SK-N-SH treated with all-trans-retinoic acid at 6 μM for 48 hours (cell line): ENCODE measurements around the gene SYNE3.

Experiments
- ATAC-seq: fragments of 200-7000 bp; cut with Tn5 transposase; 3 replicates; pipeline ENCODE4 v1.9.1; 2020; ENCODE audit warnings: mild to moderate bottlenecking, moderate library complexity
- BACH2 ChIP-seq: fragments of 250-450 bp; sonication (Bioruptor Pico); IDR thresholded peaks from 2 replicates; pipeline ENCODE4 v1.9.0; 2021; ENCODE audit warnings: mild to moderate bottlenecking, borderline replicate concordance
- CSDC2 ChIP-seq: fragments of 250-450 bp; sonication (Bioruptor Pico); IDR thresholded peaks from 2 replicates; pipeline ENCODE4 v1.5.0; 2020; ENCODE audit warnings: mild to moderate bottlenecking, moderate library complexity
- ESRRG ChIP-seq: fragments of 250-450 bp; sonication (Bioruptor Pico); IDR thresholded peaks from 2 replicates; pipeline ENCODE4 v1.6.1; 2021; ENCODE audit warnings: mild to moderate bottlenecking
- GLIS3 ChIP-seq: fragments of 250-450 bp; sonication (Bioruptor Pico); IDR thresholded peaks from 2 replicates; pipeline ENCODE4 v1.5.0; 2020; ENCODE audit warnings: mild to moderate bottlenecking, moderate library complexity
- ISL1 ChIP-seq: fragments of 250-450 bp; sonication (Bioruptor Pico); IDR thresholded peaks from 2 replicates; pipeline ENCODE4 v2.1.2; 2022; ENCODE audit warnings: mild to moderate bottlenecking, moderate library complexity
- OSR1 ChIP-seq: fragments of 250-450 bp; sonication (Bioruptor Pico); IDR thresholded peaks from 2 replicates; pipeline ENCODE4 v1.8.0; 2022; ENCODE audit warnings: moderate library complexity, mild to moderate bottlenecking, inconsistent platforms
- PPARA ChIP-seq: fragments of 250-450 bp; sonication (Bioruptor Pico); IDR thresholded peaks from 2 replicates; pipeline ENCODE4 v1.5.0; 2020; ENCODE audit warnings: mild to moderate bottlenecking, borderline replicate concordance
- RARB ChIP-seq: fragments of 250-450 bp; sonication (Bioruptor Pico); IDR thresholded peaks from 2 replicates; pipeline ENCODE4 v1.8.0; 2021; ENCODE audit warnings: mild to moderate bottlenecking, moderate library complexity
- TCF4 ChIP-seq: fragments of 250-450 bp; sonication (Bioruptor Pico); IDR thresholded peaks from 2 replicates; pipeline ENCODE4 v1.8.0; 2021; ENCODE audit warnings: mild to moderate bottlenecking, moderate library complexity, borderline replicate concordance
- TOX ChIP-seq: fragments of 250-450 bp; sonication (Bioruptor Pico); IDR thresholded peaks from 2 replicates; pipeline ENCODE4 v1.8.0; 2021; ENCODE audit warnings: mild to moderate bottlenecking, moderate library complexity, borderline replicate concordance
- ZC3H10 ChIP-seq: fragments of 250-450 bp; sonication (Bioruptor Pico); IDR thresholded peaks from 2 replicates; pipeline ENCODE4 v1.5.1; 2021; ENCODE audit warnings: mild to moderate bottlenecking, moderate library complexity
- ZFP3 ChIP-seq: fragments of 250-450 bp; sonication (Bioruptor Pico); IDR thresholded peaks from 2 replicates; pipeline ENCODE4 v1.5.0; 2020; ENCODE audit warnings: mild to moderate bottlenecking, moderate library complexity
- ZFP30 ChIP-seq: fragments of 450-650 bp; formaldehyde crosslinking; IDR thresholded peaks from 2 replicates; pipeline ENCODE4 v1.5.0; 2022; ENCODE audit warnings: mild to moderate bottlenecking, moderate library complexity
- ZNF565 ChIP-seq: fragments of 450-650 bp; formaldehyde crosslinking; conservative IDR thresholded peaks from 2 replicates; pipeline ENCODE4 v1.5.0; 2020; ENCODE audit warnings: low read depth, mild to moderate bottlenecking, moderate library complexity
- ZNF70 ChIP-seq: fragments of 450-650 bp; formaldehyde crosslinking; IDR thresholded peaks from 2 replicates; pipeline ENCODE4 v1.5.0; 2020; ENCODE audit warnings: mild to moderate bottlenecking, moderate library complexity
- ZNF8 ChIP-seq: fragments of 450-650 bp; formaldehyde crosslinking; IDR thresholded peaks from 2 replicates; pipeline ENCODE4 v1.5.0; 2020; ENCODE audit warnings: mild to moderate bottlenecking, moderate library complexity
- TF ChIP-seq, protein P1 (sequence below): fragments of 250-450 bp; sonication (Bioruptor Pico); IDR thresholded peaks from 2 replicates; pipeline ENCODE4 v1.5.1; 2021; ENCODE audit warnings: mild to moderate bottlenecking, moderate library complexity
- TF ChIP-seq, protein P2 (sequence below): fragments of 250-450 bp; sonication (Bioruptor Pico); IDR thresholded peaks from 2 replicates; pipeline ENCODE4 v1.5.1; 2020; ENCODE audit warnings: low read depth, mild to moderate bottlenecking, moderate library complexity
- TF ChIP-seq, protein P3 (sequence below): fragments of 250-450 bp; sonication (Bioruptor Pico); IDR thresholded peaks from 2 replicates; pipeline ENCODE4 v1.5.0; 2020; ENCODE audit warnings: mild to moderate bottlenecking, moderate library complexity
- TF ChIP-seq, protein P4 (sequence below): fragments of 250-450 bp; sonication (Bioruptor Pico); IDR thresholded peaks from 2 replicates; pipeline ENCODE4 v1.8.0; 2021; ENCODE audit warnings: low read depth, mild to moderate bottlenecking, moderate library complexity, borderline replicate concordance
- TF ChIP-seq, protein P5 (sequence below): fragments of 250-450 bp; sonication (Bioruptor Pico); IDR thresholded peaks from 2 replicates; pipeline ENCODE4 v1.8.0; 2020; ENCODE audit warnings: mild to moderate bottlenecking, moderate library complexity, borderline replicate concordance

SYNE3 gene

DNA sequence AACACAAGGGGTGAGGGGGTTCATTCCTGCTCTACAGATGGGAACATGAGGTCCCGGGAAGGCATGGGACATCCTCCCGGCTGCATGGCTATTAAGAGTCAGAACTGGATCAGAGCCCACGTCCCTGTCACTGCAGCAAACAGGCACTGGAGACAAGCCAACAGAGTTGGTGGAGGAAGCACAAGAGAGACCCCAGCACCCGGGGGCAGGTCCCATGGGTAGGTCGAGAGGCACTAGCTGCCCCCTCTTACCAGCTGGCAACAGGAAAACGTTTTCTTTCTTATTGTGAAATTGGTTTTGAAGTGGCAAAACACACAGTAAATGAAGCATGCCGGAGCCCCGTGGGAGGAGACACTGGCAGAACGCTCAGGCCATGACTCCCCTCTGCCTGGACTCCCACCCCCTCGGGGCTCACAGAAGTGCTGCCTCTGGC, 43.6 kb downstream of the SYNE3 start (continued):
- TF ChIP-seq, protein P1, sequence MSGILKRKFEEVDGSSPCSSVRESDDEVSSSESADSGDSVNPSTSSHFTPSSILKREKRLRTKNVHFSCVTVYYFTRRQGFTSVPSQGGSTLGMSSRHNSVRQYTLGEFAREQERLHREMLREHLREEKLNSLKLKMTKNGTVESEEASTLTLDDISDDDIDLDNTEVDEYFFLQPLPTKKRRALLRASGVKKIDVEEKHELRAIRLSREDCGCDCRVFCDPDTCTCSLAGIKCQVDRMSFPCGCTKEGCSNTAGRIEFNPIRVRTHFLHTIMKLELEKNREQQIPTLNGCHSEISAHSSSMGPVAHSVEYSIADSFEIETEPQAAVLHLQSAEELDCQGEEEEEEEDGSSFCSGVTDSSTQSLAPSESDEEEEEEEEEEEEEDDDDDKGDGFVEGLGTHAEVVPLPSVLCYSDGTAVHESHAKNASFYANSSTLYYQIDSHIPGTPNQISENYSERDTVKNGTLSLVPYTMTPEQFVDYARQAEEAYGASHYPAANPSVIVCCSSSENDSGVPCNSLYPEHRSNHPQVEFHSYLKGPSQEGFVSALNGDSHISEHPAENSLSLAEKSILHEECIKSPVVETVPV (CRISPR knock-in tag), result no peak
- no peak for TF ChIP-seq PPARA (CRISPR knock-in tag)
- TF ChIP-seq CSDC2, result no peak
- TF ChIP-seq ZFP3 (CRISPR knock-in tag), result no peak
- no peak for TF ChIP-seq ISL1
- no peak for TF ChIP-seq ZFP30 (CRISPR knock-in tag)
- TF ChIP-seq, all 23 proteins: peak for 0

DNA sequence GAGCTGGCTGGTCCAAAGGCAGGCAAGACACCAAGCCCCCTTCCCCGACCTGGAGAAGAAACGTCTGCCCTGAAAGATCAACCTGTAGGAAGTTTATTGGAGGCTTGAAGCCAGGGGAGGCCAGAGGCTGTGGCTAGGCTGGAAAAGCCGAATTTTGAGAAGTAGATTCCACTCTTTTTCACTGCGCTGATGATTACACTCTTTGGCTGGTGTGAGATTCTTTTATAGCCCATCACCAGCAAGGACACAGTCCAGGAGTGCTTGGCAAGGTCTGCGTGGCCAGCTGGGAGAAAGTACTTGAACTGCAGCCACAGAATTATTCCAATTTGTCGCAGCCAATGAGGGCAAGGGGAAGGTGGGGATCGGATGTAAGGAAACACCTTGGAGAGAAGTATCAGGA, 45.0 kb downstream of the SYNE3 start:
- TF ChIP-seq, protein P2, sequence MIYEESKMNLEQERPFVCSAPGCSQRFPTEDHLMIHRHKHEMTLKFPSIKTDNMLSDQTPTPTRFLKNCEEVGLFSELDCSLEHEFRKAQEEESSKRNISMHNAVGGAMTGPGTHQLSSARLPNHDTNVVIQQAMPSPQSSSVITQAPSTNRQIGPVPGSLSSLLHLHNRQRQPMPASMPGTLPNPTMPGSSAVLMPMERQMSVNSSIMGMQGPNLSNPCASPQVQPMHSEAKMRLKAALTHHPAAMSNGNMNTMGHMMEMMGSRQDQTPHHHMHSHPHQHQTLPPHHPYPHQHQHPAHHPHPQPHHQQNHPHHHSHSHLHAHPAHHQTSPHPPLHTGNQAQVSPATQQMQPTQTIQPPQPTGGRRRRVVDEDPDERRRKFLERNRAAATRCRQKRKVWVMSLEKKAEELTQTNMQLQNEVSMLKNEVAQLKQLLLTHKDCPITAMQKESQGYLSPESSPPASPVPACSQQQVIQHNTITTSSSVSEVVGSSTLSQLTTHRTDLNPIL (CRISPR knock-in tag), result no peak
- TF ChIP-seq ZNF70 (CRISPR knock-in tag) (no peak), OSR1 (CRISPR knock-in tag) (no peak), GLIS3 (no peak), CSDC2 (no peak), PPARA (CRISPR knock-in tag) (no peak), BACH2 (CRISPR knock-in tag) (no peak), ZFP3 (CRISPR knock-in tag) (no peak), ESRRG (CRISPR knock-in tag) (no peak), TCF4 (CRISPR knock-in tag) (no peak), ZNF565 (CRISPR knock-in tag) (no peak), TOX (no peak), RARB (CRISPR knock-in tag) (no peak), ISL1 (no peak)
- TF ChIP-seq, protein P1 (CRISPR knock-in tag), result no peak
- TF ChIP-seq, protein P3, sequence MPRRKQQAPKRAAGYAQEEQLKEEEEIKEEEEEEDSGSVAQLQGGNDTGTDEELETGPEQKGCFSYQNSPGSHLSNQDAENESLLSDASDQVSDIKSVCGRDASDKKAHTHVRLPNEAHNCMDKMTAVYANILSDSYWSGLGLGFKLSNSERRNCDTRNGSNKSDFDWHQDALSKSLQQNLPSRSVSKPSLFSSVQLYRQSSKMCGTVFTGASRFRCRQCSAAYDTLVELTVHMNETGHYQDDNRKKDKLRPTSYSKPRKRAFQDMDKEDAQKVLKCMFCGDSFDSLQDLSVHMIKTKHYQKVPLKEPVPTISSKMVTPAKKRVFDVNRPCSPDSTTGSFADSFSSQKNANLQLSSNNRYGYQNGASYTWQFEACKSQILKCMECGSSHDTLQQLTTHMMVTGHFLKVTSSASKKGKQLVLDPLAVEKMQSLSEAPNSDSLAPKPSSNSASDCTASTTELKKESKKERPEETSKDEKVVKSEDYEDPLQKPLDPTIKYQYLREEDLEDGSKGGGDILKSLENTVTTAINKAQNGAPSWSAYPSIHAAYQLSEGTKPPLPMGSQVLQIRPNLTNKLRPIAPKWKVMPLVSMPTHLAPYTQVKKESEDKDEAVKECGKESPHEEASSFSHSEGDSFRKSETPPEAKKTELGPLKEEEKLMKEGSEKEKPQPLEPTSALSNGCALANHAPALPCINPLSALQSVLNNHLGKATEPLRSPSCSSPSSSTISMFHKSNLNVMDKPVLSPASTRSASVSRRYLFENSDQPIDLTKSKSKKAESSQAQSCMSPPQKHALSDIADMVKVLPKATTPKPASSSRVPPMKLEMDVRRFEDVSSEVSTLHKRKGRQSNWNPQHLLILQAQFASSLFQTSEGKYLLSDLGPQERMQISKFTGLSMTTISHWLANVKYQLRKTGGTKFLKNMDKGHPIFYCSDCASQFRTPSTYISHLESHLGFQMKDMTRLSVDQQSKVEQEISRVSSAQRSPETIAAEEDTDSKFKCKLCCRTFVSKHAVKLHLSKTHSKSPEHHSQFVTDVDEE (CRISPR knock-in tag), result no peak
- TF ChIP-seq, protein P4, sequence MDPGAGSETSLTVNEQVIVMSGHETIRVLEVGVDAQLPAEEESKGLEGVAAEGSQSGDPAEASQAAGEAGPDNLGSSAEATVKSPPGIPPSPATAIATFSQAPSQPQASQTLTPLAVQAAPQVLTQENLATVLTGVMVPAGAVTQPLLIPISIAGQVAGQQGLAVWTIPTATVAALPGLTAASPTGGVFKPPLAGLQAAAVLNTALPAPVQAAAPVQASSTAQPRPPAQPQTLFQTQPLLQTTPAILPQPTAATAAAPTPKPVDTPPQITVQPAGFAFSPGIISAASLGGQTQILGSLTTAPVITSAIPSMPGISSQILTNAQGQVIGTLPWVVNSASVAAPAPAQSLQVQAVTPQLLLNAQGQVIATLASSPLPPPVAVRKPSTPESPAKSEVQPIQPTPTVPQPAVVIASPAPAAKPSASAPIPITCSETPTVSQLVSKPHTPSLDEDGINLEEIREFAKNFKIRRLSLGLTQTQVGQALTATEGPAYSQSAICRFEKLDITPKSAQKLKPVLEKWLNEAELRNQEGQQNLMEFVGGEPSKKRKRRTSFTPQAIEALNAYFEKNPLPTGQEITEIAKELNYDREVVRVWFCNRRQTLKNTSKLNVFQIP (CRISPR knock-in tag), result no peak
- TF ChIP-seq, protein P5, sequence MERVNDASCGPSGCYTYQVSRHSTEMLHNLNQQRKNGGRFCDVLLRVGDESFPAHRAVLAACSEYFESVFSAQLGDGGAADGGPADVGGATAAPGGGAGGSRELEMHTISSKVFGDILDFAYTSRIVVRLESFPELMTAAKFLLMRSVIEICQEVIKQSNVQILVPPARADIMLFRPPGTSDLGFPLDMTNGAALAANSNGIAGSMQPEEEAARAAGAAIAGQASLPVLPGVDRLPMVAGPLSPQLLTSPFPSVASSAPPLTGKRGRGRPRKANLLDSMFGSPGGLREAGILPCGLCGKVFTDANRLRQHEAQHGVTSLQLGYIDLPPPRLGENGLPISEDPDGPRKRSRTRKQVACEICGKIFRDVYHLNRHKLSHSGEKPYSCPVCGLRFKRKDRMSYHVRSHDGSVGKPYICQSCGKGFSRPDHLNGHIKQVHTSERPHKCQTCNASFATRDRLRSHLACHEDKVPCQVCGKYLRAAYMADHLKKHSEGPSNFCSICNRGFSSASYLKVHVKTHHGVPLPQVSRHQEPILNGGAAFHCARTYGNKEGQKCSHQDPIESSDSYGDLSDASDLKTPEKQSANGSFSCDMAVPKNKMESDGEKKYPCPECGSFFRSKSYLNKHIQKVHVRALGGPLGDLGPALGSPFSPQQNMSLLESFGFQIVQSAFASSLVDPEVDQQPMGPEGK (CRISPR knock-in tag), result no peak
- ATAC-seq, result no peak

DNA sequence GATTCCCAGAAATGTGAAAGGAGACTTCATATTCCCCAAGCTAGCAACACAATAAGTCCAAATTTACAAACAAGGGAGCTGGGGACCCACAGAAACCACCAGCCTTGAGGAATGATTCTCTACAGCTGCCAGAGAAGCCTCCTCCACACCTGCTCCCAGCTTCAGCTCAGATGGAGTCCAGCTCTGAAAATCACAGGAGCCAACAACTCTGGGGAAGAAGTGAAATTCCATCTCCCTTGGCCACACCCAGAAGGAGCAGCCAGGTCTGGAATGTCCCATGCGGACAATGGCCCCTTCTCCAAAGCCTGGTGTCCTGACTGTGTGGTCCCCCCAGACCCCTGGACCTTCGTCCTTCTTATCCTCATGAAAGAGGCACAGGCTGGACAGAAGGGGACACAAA, 45.4 kb downstream of the SYNE3 start:
- ATAC-seq, result no peak
- TF ChIP-seq ZC3H10 (CRISPR knock-in tag) (no peak), PPARA (CRISPR knock-in tag) (no peak), ZNF8 (CRISPR knock-in tag) (no peak), GLIS3 (no peak), RARB (CRISPR knock-in tag) (no peak)
- TF ChIP-seq, all 23 proteins: peak for 0
